GM19372 (cell line): Measurements from ENCODE around the gene INO80E.
"Not testable (repeated sequence)": the region's sequence is repeated elsewhere in the genome, so short reads cannot be mapped to it uniquely, and the experiment has no call there.

Experiments
- ATAC-seq: cut with Tn5 transposase; IDR thresholded peaks from one replicate; pipeline ENCODE4 v1.9.1; 2021; ENCODE audit warnings: mild to moderate bottlenecking, low read depth, moderate library complexity; ENCODE audit not compliant: unreplicated experiment

INO80E gene

DNA sequence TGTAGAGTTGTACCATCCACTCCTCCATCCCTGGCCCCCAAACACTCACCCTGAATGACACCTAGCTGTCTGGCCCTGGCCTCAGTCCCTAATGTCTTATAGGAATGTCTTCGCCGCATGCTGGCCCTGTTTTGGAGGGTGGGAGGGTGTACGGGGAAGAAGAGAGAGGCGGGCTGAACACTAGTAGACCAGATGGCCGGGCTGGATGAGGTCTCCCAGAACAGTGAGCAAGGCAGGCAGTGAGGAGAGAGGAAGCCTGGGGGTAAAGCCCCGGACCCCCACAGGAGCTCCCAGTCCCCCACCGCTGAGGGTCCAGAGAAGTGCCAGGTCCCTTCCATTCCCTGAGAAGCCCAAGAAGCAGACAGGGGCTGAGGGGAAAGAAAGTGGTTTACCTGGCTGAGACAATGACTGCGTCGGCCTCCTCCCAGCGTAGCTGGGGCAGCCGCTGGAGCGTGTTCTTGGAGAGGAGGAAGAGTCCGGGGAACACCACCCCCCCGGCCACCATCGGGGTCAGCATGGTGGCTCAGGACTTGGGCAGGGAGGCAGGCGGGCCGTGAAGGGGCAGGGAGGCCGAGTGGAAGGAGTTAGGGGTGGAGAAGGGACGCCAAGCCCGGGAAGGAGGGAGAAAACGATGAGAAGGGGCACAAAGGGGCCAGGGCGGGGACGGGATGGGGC, 34.1 kb downstream of the INO80E start:
- no peak for ATAC-seq

DNA sequence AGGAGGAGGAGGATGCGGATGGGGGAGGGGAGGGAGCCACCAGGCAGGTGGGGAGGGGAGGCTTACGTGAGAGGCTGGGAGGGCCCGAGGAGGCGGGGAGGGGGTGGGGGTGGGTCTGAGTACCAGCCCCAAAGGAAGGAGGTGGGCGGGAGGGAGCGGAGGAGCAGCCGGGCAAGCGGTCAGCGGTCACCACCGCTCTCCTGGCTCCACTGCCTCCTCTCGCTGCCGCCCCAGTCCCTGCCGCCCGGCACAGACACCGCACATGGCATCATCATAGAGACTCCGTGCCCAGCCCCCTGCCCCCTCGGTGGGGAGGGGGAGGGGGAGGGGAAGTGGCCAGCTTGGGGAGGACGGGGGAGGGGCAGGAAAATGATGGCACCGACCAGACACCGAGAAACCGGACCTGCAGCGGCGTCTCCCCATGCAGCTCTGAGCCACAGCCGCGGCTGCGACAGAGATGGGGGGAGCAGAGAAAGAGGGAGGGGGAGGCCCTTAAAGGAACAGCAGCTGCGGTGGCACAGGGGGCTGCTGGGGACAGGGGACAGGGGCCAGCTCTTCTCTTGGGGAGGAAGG, 34.9 kb downstream of the INO80E start, which contains the start of gene TLCD3B:
Gene TLCD3B, minus strand, starts transcription at position 431 of the 573 bp plus-strand sequence. CDS start 744 bp downstream, outside the sequence.
- ATAC-seq = no peak

DNA sequence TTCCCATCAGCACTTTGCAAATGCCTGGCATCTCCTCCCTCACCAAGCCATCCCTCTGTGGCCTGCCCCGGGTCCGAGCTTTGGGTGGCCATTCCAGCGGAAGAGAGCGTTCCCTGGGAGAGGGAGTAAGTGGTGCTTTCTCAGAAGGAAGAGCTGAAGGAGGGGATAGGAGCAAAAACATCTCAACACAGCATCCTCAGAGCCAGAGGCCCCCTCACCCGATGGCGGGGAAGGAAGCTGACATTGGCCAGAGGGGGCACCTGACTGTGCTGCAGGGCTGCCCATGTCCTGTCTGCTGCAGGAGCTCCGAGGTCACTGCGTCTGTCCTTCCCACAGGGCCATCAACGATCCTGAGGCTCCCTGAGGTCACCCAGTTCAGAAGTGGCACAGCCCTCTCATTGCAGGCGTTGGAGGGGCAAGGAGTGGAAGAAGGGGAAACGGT, 35.5 kb downstream of the INO80E start:
- ATAC-seq = no peak

DNA sequence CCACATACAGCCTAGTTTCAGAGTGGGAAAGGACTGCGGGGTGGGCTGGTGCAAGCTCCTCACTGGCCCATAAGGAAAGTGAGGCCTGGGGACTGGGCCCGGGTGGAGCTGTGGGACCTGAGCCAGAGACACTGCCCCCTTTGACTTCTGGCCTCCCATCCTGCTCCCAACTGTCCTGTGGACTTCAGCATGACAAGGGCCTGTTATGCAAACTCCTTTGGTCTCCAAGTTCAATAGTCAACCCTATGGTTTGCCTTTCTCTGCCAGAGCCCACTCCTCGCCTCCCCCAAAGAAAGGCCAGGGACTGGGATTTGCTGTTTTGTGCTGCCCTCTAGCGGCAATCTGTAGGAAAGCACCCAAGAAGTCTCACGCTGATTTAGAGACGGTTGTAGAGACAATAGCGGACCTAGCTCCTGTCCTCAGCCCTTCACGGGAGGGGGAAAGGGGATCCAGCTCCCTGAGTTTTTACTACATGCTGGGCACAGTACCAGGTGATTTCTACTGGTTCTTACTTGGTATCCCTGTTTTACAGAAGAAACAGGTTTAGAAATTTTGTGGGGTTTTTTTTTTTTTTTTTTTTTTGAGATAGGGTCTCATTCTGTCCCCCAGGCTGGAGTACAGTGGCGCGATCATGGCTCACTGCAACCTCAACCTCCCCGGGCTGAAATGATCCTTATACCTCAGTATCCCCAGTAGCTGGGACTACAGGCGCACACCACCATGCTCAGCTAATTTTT, 36.2 kb downstream of the INO80E start:
- ATAC-seq = no peak

DNA sequence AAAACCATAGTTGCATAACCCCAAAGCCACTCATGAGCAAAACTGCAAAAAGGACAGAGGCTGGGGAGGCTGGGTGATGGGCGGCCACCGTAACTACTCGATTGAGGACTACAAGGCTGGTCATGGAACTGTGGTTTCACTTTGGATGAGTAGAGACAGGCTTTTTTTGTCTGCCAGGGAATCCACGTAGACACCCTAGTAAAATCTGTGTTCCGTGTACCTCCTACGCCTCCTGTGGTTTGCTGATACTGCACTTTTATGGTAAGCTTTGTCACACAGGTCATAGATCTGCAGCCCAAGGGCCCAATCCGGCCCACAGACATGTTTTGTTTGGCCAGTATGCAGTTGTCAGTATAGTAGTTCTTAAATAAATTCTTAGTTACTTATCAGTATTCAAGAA, 37.2 kb downstream of the INO80E start:
- ATAC-seq = no peak

DNA sequence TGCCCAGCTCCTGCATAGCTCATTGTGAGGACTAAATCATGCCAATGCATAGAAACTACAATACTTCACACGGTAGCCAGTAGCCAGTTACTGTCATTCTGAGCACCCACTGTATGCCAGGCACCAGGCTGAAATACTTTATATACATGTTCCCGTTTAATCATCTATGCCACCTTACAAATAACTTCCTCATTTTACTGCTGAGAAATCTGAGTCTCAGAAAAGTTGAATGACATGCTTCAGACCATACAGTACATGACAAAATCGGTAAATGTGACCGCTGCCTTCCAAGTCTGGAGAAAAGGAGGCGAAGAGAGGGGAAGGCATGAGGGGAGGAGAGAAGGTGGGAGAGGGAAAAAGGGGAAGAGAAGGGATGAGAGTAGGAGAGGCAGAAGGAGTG, 44.2 kb downstream of the INO80E start:
- no peak for ATAC-seq

DNA sequence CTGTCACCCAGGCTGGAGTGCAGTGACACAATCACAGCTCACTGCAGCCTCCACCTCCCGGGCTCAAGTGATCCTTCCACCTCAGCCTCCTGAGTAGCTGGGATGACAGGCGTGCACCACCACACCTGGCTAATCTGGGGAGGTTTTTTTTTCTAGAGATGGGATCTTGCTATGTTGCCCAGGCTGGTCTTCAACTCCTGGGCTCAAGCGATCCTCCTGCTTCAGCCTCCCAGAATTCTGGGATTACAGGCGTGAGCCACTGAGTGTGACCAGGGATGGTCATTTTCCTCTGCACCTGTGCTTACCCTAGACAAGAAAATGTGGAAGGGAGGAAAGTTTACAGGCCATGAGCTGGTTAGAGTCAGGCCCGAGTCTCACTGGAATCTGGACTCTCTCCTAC, 44.6 kb downstream of the INO80E start:
- not testable (repeated sequence) for ATAC-seq

DNA sequence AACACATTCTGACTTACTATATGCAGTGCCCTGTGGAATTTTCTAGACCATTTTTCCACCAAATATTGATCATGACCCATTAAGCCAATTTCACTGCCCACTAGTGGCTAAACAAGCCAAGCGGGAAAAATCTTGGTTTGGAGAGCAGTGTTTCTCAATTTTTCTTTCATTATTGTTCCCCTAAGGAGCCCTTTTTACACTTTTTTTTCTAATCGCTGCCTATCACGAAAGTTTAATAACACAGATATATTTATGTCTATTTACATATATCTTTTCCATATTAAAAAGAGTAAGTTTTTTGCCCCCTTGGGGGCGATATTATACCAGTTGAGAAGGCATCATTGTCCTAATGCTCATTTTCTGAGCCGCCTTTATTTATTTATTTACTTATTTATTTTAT, 45.8 kb downstream of the INO80E start:
- no peak for ATAC-seq

DNA sequence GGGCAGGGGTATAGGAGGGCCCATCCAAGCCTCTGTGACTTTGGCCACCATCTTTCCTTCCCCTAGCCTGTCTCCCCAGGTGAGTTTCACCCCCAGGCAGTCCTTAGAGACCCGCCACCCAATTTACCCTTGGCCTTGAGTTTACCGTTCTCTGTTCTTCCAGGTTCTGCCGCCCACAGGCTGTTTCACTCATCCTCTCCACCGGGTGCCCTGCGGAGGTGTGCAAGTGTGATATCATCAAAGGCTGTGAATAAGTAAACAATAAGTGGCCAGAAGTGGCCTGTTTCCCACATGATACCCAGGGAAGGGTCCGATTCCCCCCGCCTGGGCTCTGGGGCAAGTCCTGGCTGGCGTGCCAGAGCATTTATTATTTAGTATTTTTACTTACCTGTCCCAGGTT, 50.1 kb downstream of the INO80E start:
- ATAC-seq = no peak

DNA sequence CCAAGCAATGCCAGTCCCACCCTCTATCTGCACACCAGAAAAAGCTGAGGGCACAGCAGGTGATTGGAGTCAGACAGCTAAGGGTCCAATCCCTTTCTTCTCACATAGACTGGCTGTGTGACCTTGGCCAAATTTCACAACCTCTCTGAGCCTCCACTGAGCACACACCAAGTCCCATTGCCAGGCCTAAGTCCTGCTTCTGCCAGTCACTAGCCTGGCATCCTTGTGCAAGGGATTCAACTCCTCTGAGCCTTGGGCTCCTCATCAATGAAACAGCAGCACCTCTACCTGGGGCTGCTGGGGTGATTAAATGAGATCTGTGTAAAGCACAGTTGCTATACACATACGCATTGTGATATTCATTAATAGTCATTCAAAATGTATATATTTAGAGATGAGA, 50.5 kb downstream of the INO80E start:
- ATAC-seq = no peak

DNA sequence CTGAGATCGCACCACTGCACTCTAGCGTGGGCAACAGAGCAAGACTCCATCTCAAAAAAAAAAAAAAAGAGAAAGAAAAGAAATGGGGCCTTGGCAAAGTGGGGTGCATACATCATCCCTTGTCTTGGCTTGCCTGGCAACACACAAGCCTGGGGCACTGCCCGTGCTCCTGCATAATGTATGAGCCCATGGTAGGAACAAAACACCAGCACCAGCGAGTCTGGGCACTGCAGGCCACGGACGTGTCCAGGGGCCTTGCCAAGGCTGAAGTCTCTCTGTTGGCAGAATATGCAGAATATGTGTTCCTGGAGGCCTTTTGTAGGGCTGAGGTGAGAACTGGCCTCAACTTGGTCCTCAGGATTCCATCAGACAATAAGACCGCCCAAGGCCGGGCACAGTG, 53.8 kb downstream of the INO80E start:
- ATAC-seq = no peak

DNA sequence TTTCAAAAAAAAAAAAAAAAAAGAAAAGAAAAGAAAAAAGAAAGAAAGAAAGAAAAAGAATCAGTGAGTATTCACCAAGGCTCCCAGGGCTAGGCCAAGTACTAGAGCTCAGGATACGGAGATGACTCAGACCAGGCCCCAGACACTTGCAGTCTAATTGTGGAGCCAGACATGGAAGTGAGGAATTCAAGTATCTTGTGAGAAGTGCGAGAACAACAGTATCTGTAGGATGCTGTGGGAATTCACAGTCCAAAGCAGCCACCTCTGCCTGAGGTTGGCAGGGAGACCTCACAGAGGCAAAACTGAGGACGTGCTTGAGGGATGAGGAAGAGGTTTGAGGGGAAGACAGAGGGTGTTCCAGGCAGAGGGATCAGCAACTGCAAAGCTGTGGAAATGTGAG, 55.5 kb downstream of the INO80E start:
- no peak for ATAC-seq

DNA sequence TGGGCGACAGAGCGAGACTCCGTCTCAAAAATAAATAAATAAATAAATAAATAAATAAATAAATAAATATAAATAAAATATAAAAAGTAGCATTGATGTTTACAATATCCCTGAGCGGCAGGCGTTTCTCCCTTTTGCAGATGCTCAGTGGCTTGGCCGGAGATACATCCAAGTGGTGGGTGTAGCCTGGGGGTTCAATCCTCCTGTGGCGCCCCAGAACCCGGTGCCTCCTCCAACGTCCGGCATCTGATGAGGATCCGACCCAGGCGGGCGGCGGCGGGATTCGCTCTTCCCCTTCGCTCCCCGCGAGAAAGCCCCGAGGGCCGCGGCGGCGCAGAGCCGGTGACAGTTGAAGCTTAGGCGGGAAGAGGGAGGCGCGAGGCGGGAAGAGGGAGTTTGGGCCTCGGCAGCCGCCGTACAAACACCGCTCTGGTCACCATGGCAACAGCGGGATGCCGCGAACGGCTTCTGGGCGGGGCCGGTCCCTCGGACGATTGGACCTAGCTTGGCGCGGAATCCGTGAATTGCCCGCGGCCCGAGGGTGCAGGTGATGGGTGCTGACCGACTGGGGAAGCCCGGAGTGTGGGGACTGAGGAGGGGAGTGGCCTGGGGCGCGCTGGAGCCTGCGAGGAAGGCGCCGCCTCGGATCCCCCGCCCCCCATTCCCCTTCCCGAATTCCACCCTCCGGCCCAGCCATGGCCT, 56.8 kb downstream of the INO80E start:
- no peak for ATAC-seq

DNA sequence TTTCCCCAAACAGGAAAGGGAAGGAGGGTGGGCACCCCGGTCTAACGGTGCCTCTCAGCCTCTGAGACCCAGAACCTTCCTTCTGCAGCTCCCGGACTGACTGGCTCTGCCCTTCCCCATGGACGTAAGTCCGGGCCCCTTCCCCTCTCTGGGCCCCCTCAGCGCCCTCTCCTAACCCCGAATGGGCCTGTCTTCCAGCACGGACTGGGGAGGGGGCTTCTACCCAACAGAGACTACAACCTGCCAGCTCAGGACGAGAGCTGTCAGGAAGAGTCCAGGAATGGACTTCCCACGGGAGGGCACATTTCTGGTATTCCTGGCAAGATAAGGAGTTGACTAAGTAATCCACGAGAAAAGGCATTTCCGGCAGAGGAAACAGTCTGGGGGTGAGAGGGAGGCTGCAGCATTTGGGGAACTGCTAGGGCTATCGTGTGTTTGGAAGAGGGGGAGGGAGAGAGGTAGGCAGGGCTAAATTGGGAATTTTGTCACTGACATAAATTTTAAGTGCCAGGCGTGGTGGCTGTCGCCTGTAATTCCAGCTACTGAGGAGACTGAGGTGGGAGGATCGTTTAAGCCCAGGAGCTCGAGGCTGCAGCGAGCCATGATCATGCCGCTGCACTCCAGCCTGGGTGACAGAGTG, 57.5 kb downstream of the INO80E start:
- no peak for ATAC-seq

DNA sequence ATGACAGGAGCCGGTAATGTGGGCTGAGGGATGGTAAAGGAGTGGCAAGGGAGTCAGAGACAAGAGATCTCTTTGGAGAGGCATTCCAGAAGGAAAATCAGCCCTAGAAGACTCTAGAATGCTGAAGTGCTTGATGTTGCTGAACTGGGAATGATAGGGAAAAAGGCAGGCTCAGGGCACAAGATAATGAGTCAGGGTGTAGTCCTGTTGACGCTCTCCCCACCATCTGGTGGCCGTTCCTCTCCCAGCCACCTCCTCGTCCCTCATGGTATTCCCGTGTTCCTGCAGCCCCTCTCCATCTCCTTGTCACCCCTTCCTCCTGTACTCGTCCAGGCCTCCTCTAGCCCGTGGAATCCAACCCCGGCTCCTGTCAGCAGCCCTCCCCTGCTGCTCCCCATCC, 58.4 kb downstream of the INO80E start:
- ATAC-seq = no peak

DNA sequence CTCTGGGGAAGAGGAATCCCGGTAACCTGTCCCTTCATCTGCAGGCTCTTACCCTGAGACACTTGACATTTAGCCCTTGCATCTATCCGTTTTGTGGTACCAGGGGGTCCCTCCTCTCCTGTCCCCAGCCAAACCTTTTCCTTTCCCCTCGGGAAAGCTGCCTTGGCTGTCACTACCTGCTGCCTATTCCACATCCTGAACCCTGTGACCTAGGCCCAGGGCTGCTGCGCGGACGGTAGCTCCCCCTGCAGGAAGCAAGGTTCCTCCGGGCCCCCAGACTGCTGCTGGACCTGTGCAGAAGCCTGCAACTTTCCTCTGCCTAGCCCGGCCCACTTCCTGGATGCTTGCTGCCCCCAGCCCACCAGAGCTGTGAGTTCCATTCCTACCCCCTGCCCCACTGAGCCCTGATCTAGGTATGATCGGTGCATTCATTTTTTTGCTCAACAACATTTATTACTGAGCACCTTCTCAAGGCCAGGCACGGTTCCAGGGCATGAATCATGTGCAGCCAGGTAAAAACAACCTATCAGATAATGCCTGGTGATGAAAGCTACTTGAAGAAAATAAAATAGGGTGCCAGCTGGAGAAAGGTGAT, 59.0 kb downstream of the INO80E start:
- no peak for ATAC-seq
